PFSK-1 (cell line): ENCODE results near the gene SLC17A2.

Source experiments
- FOXP2 ChIP-seq: optimal IDR thresholded peaks from 2 replicates; pipeline ENCODE3; 2011; ENCODE audit warnings: borderline replicate concordance, control low read depth, inconsistent platforms; ENCODE audit not compliant: insufficient read depth; ENCODE audit errors: extremely low read length, extremely low read depth
- POLR2AphosphoS5 ChIP-seq: IDR thresholded peaks from 2 replicates; pipeline ENCODE4 v1.6.1; 2012; ENCODE audit warnings: low read depth, mild to moderate bottlenecking, control low read depth, low read length, moderate library complexity
- SIN3A ChIP-seq: IDR thresholded peaks from 2 replicates; pipeline ENCODE4 v1.6.1; 2012; ENCODE audit warnings: mild to moderate bottlenecking, low read length, moderate library complexity, borderline replicate concordance; ENCODE audit not compliant: insufficient read depth
- TAF1 ChIP-seq: IDR thresholded peaks from 2 replicates; pipeline ENCODE4 v1.6.1; 2012; ENCODE audit warnings: low read length, control low read depth, borderline replicate concordance; ENCODE audit not compliant: insufficient read depth
- TF ChIP-seq, protein P1 (sequence below), 2 experiments: IDR thresholded peaks; 2 replicates each; pipeline versions ENCODE4 v1.6.1 to v1.8.0; 2011 to 2012; ENCODE audit warnings: low read depth in 2 of 2, low read length in 2 of 2, control low read depth in 1 of 2, inconsistent platforms in 1 of 2, mild to moderate bottlenecking in 1 of 2, moderate library complexity in 1 of 2; ENCODE audit not compliant: insufficient read depth in 1 of 2

SLC17A2 gene

DNA sequence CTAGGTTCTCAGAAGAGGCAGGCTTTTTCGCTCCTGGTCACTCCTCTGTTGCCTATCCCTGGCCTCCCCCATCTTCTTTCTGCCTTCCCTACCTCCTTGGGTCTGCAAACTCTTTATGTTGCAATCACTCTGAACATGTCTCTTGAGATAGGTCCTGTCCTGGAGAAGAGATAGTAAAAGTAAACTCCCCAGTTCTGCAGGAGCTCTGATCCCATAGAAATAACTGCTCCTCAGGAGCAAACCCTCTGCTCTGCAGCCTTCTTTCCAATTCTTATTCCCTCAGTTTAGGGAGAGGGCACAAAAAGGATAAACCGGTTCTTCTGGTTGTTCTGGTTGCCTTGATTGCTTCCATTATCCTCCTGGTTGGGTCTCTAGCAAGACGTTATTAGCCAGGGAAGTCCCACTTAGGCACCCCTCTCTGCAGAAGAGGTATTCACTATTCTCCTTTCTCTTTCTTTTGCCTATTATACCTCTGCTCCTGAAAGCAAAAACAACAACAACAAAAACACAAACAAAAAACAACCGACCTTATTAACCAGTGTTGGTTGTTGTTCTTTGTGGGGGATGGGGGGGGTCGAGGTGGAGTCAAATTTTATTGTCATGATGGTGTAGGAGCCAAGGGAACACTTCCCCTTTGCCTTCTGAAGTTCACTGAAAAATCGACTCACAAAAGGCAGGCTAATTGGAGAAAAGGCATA lies 33.1 kb upstream of the SLC17A2 start:
- TF ChIP-seq FOXP2 = no peak
- no peak for TF ChIP-seq TAF1
- TF ChIP-seq POLR2AphosphoS5 = no peak
- no peak for TF ChIP-seq SIN3A
- TF ChIP-seq, protein P1, sequence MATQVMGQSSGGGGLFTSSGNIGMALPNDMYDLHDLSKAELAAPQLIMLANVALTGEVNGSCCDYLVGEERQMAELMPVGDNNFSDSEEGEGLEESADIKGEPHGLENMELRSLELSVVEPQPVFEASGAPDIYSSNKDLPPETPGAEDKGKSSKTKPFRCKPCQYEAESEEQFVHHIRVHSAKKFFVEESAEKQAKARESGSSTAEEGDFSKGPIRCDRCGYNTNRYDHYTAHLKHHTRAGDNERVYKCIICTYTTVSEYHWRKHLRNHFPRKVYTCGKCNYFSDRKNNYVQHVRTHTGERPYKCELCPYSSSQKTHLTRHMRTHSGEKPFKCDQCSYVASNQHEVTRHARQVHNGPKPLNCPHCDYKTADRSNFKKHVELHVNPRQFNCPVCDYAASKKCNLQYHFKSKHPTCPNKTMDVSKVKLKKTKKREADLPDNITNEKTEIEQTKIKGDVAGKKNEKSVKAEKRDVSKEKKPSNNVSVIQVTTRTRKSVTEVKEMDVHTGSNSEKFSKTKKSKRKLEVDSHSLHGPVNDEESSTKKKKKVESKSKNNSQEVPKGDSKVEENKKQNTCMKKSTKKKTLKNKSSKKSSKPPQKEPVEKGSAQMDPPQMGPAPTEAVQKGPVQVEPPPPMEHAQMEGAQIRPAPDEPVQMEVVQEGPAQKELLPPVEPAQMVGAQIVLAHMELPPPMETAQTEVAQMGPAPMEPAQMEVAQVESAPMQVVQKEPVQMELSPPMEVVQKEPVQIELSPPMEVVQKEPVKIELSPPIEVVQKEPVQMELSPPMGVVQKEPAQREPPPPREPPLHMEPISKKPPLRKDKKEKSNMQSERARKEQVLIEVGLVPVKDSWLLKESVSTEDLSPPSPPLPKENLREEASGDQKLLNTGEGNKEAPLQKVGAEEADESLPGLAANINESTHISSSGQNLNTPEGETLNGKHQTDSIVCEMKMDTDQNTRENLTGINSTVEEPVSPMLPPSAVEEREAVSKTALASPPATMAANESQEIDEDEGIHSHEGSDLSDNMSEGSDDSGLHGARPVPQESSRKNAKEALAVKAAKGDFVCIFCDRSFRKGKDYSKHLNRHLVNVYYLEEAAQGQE (IDR thresholded peaks at IDR 0.05; ENCODE audit: insufficient read depth in 1 of 2, low read depth in 2 of 2, low read length in 2 of 2) = no peak

DNA sequence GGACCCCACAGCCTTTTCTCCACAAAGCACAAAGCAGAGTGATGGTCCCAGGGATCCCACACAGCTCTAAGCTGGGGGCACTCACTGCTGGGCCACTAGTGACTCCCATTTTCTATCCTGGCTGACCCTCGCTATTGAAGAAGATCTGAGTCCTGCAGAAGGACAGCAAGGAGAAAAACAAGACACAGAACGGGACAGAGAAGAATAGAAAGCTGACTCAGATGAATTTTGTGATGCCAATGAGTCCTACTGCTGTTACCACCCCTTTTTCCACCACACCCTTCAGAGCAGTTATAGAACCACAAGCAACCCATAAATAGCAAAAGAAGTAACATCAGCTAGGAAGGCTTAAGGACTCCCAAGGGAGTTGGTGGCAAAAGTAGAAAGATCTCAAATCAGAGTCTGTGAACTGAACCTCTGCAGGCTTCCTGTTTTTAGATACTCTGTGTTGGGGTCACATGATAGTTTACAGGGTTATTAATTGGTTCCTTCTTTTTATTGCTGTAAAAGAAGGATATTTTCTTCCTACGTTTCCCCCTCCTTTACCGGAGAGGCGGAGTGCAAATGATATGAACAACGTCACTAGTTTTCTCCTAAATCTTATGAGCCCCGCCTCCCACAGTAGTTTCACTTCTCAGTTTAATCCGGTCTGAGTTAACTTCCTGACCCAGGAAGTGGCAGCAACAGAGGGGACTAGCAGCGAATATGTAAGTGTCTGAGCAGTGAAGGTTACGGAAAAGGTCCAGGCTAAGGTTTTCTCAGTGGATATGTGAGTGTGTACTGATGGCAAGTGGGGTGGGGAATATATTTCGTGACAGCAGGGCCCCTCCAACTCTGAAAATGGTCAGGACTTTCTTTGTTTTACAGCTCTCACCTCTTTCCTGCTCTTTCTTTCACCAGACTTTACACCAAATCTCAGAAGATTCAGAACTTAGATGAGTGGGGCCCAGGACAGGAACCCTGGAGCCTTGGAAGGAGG lies 31.9 kb upstream of the SLC17A2 start, which contains the start of gene TRIM38:
TSS of gene TRIM38 (plus strand) at position 654 of the 979 bp plus-strand sequence. CDS start 3,721 bp downstream, outside the sequence.
- TF ChIP-seq SIN3A (peak; percentile 27; the same call in 1 of the 2 replicates), FOXP2 (no peak), TAF1 (peak; percentile 84; the same call in 1 of the 2 replicates), POLR2AphosphoS5 (peak; percentile 90)

GRCh38 chr6:25961619-25962148 lies 31.2 kb upstream of the SLC17A2 start:
- TF ChIP-seq, protein P1 (IDR thresholded peaks at IDR 0.05; ENCODE audit: insufficient read depth in 1 of 2, low read depth in 2 of 2, low read length in 2 of 2) = no peak
- no peak for TF ChIP-seq TAF1
- no peak for TF ChIP-seq SIN3A
- TF ChIP-seq POLR2AphosphoS5 = no peak
- no peak for TF ChIP-seq FOXP2

DNA sequence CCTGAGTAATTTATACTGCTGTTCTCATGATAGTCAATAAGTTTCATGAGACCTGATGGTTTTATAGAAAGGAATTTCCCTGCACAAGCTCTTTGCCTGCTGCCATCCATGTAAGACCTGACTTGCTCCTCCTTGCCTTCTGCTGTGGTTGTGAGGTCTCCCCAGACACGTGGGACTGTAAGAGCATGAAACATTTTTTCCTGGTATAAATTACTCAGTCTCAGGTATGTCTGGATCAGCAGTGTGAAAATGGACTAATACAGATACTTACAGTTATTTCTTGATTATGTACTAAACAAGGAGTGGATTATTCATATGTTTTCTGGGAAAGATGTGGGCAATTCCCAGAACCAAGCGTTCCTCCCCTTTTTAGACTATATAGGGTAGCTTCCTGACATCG lies 30.2 kb upstream of the SLC17A2 start:
- TF ChIP-seq FOXP2 = no peak
- TF ChIP-seq, protein P1 (IDR thresholded peaks at IDR 0.05; ENCODE audit: insufficient read depth in 1 of 2, low read depth in 2 of 2, low read length in 2 of 2) = no peak
- no peak for TF ChIP-seq SIN3A
- no peak for TF ChIP-seq TAF1
- TF ChIP-seq POLR2AphosphoS5 = no peak
